ENCODE results near the gene FOS.
A peak's percentile ranks its signal among the peaks of the same experiment; 100 is the strongest.
"Not testable (repeated sequence)": the region's sequence is repeated elsewhere in the genome, so short reads cannot be mapped to it uniquely, and the experiment has no call there.

FOS gene

DNA sequence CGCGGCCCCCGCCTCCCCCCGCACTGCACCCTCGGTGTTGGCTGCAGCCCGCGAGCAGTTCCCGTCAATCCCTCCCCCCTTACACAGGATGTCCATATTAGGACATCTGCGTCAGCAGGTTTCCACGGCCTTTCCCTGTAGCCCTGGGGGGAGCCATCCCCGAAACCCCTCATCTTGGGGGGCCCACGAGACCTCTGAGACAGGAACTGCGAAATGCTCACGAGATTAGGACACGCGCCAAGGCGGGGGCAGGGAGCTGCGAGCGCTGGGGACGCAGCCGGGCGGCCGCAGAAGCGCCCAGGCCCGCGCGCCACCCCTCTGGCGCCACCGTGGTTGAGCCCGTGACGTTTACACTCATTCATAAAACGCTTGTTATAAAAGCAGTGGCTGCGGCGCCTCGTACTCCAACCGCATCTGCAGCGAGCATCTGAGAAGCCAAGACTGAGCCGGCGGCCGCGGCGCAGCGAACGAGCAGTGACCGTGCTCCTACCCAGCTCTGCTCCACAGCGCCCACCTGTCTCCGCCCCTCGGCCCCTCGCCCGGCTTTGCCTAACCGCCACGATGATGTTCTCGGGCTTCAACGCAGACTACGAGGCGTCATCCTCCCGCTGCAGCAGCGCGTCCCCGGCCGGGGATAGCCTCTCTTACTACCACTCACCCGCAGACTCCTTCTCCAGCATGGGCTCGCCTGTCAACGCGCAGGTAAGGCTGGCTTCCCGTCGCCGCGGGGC is at the start of gene FOS:
TSS of gene FOS (plus strand) at position 407 of the 731 bp plus-strand sequence. CDS start at position 562, 155 bp downstream.
- DNase-seq: peak; percentile 96

DNA sequence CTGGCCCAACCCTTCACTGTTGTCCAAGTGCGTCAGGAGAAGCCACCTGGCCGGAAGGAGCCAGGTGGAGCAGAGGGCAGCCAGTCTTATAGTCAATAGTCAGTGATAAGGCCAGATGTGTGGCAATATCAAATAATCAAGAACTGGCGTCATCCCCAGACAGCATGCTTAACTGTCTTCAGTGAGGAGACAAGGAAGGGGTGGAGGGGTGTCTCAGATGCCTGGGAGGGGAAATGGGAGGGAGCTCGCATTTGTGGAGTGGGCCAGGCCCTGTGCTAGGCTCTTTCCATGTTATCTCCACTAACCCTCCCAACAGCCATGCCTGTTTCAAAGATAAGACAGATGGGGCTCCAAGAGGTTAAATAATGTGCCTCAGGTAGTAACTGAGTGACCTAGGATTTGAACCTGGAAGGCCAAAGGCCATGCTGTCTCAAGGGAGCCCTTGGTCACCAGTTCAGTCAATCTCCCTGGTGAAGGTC is 48.9 kb upstream of the FOS start:
- DNase-seq: no peak

DNA sequence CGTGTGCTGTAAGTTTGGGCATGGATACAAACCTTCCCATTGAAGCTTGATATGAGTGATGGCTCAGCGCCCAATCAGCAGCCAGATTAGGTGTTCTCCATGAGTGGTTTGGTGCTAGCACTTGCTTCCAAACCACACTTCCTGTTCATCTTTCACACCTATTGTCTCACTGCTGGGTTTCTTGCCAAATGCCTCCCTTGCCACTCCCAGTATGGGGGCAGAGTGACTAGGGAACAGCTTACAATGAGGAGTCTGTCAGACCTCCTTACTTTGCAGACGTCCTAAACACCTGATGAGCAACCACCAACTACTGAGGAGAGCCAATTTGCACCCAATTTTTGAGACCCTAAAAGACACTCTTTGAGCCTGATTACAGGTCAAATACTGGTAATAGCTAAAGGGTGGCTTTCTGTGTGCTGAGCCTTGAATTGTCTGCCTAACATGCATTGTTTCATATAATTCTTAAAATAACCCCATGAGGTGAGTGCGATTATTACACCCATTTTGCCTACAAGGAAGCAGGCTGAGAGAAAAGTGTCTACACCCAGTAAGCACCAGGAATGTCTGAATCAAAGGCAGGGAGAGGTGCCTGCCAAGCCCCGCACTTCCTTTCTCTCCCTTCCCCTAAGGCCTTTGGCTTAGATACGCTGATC is 48.4 kb upstream of the FOS start:
- DNase-seq: peak; percentile 34

DNA sequence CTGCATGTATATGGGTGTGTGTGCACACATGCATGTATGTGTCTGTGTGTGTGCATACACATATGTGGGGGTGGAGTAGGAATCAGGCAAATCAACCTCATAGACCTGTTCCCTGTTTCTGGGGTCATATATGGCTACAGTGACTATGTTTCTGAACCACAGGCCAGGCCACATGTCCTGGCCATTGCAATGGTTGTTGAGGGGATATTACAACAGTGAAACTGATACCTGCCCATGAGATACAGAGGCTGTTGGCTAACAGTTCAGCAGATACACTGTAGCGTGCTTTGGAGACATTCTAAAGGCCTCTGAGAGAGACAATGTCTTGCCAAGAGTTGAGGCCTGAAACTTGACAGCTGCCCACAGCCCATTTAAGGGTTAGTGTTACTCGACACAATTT is 47.3 kb upstream of the FOS start:
- no peak for DNase-seq

DNA sequence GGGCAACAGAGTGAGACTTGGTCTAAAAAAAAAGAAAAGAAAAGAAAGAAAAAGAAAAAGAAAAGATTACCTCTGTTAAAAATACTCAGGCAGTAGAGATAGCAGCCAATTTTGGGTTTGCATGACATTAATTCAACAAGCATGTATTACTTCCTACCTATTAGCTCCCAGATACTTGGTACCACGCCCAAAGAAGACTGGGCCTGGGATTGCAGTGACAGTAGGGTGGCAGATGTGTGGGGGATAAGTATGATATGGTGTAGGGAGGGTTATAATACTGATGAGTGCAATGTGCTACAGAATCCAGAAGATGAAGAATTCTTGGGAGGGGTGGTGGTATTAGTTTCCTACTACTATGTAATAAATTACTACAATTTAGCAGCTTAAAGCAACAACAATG is 46.4 kb upstream of the FOS start:
- DNase-seq: no peak

DNA sequence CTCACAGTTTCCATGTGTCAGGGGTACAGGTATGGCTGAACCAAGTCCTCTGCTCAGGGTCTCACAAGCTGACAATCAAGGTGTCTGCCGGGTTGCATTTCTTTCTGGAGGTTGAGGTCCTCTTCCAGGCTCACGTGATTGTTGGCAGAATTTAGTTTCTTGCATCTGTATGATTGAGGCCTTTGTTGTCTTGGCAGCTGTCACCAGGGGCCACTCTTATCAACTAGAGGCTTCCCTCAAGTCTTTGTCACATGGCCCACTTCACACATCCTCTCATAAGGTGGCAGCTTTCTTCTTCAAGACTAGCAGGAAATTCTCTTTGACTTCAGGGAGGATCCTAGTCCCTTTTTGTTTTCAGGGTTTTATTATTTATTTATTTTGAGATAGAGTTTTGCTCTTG is 46.0 kb upstream of the FOS start:
- no peak for DNase-seq

DNA sequence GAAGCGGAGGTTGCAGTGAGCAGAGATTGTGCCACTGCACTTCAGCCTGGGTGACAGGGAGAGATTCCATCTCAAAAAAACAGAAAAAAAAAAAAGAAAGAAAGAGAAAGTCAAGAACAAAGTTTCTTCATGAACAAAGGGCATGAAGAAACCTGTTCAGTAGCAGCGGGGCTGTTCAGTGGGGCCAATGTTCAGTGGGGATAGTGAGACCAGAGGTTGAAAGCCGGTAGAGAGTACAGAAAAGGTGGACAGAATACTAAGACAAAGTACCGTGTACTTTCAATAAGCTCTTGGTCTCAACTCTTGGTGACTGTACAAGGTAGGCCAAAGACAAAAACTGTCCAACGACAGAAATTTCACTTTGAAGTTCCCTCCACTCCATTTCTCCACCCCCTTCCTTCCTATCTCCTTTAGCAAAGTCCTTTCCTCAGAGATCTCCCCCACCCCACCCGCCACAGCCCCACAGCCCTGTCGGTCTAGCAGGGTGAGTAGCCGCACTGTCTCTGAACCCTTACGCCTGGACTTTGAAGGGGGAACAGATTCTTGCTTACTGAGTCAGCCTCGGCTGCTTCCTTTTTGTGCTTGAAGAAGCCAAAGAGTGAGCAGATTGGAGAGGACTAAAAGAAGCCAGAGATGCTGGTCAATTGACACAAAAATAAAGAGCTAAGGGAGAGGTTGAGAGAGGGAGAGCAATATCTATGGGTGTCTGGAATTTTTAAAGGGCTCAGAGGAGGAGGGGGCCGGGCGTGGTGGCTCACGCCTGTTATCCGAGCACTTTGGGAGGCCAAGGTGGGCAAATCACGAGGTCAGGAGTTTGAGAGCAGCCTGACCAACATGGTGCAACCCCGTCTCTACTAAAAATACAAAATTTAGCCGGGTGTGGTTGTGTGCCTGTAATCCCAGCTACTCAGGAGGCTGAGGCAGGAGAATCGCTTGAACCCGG is 44.2 kb upstream of the FOS start:
- peak; percentile 90 for DNase-seq

DNA sequence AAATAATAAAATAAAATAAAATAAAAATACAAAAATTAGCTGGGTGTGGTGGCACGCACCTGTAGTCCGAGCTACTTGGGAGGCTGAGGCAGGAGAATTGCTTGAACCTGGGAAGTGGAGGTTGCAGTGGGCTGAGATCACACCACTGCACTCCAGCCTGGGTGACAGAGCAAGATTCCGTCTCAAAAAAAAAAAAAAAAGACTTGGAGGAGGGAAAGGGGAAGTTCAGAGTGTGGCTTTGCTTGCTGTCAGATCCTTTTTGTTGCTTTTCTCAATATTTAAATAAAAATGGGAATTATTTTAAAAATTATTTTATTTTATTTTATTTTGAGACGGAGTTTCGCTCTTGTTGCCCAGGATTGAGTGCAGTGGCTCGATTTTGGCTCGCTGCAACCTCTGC is 43.4 kb upstream of the FOS start:
- not testable (repeated sequence) for DNase-seq

DNA sequence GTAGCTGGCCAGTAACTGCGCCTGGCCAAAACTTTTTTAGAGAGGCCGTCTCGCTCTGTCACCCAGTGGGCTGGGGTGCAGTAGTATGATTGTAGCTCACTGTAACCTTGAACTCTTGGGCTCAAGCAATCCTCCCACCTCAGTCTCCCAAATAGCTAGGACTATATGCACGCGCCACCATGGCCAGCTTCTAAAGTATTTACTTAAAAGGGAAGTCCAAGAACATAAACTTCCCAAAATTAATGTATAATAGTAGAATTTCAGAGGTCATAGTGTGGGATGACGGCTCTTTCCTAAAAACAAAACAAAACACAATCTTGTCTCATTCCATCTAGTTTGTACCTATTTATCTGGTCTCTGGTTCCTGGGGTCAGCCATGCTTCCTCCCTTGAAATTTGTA is 42.2 kb upstream of the FOS start:
- DNase-seq: no peak

DNA sequence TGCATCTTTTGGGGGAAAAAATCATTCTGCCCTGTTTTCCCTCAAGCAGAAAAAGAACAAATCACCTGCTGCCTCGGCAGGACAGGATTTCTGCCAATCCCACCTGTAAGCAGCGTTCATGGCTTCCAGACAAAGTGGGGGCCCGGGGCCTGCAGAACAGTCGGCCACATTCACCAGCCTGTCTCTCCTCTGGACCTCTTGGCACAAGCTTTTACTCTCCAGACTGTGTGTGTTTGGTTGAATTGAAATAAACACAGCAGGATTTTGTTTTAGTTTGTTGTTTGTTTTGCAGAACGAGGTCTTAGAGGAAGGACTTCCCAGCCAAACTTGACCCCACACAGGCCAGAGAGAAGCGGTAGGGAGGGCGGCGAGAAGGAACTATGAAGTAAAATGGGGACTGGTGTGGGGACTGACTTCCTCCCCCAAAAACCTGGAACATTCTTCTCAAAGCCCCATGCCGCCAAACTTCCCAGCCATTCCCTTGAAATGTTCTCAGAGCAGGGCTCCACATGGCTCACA is 41.7 kb upstream of the FOS start:
- no peak for DNase-seq

DNA sequence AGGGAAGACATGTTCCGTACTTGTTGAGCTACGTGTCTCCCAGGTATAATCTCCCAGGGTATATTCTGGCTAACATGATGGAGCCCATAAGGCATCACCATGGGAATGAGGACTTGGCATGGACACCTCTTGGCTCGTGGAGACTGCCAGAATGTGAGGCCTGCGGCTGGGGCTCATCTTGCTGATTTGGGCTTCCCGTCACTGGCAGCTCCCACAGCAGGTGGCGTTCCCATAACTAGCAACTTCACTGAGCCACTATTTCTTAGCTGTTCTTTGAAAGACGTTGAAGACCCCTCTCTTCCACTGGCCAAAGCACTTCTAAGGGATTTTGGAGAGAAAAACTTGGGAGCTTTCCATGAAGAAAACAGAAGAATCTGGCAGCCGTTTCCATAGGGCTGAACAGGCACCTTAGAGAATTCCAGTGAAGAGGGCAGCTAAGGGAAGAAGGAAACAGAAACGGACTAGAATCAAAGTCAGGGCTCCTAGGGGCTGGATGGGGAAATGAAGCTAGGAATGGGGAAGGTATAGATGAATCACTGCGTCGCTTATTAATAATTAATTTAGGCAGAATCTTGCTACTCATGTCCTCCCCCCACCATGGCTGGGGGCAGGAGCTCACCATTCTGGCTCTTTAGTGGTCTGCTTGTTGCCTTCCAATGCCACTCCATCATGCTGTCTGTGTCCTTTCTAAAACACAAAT is 39.7 kb upstream of the FOS start:
- DNase-seq: no peak

DNA sequence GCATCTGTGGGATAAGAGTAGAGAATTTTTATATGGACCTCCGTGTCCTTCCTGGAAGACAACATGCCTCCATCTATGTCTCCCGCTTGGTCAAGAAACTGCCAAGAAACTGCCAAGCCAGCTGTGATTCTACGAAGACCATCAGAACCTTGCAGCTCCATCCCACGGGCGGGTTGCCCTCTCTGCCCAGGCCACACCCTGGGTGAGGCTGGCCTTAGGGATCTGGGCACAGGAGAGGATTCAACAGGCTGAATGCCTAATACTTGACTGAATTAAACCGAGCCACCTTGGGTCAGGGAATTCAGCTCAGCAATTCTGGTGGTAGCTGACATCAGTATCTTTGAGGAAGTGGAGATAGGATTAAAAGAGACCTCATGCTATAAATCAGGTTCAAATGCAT is 37.8 kb upstream of the FOS start:
- DNase-seq: no peak

DNA sequence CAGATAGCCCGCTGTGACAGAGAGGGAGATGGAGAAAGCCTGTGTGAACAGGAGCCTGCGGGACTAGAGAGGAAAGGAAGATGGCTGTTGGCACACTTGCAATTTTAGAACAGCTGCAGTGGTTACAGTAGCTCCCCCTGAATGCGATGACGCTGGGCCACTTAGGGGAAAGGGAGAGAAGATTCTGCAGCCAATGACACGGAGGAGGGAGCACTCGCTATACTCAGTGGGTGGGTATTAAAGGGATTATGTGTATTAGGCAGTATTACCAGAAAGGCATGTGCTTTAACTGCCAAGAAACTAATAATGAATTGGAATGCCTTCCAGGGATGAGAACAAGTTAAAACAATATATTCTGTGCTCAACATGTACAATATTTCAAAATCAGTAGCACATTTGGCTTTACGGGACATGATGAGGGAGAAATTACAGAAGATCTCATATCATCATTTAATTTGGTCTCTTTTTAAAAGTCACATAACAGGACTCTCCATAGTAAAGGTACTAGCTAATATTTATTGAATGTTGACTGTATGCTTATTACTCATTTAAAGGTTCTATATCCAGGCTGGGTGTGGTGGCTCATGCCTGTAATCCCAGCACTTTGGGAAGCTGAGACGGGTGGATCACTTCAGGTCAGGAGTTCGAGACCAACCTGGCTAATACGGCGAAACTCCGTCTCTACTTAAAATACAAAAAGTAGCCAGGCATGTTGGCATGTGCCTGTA is 35.9 kb upstream of the FOS start:
- peak; percentile 93 for DNase-seq

DNA sequence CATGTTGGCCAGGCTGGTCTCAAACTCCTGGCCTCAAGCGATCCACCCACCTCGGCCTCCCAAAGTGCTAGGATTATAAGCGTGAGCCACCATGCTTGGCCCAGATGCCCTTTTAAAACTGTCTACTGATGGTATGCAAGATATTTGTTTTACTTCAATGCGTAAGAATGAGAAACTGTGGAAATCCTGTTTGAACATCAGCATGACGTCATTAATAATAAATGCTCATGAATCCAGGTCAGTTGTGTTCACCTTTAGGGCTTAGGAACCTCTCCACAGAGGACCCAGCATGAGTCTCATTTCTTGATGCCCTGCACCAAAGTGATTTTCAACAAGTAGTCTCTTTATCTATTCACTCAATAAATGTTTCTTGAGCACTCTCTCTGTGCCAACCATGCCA is 34.5 kb upstream of the FOS start:
- no peak for DNase-seq

DNA sequence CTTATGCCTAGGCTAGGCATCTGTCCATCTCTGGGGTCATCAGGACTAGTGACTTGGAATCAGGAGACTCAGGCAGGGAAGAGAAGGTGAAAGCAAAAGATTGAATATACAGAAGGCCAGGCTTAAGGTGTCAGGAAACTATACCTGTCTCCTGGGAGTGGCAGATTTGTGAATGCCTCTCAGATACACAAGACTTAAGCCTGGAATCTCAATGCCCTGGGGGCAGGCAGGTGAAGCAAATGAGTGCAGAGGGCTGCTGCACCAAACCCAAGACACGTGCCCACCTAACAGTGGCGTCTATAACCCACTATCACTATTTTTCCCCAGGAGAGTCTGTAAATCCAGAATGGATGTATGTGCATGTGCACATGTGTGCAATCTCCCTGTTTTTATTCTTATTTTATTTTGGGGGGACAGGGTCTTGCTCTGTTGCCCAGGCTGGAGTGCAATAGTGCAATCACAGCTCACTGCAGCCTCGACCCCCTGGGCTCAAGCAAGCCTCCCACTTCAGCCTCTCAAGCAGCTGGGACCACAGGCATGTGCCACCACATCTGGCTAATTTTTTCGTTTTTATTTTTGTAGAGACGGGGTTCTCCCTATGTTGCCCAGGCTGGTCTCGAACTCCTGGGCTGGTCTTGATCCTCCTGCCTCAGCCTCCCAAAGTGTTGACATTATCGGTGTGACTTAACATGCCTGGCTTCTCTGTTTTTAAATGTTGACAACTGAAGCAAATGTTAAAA is 31.9 kb upstream of the FOS start:
- DNase-seq: no peak

DNA sequence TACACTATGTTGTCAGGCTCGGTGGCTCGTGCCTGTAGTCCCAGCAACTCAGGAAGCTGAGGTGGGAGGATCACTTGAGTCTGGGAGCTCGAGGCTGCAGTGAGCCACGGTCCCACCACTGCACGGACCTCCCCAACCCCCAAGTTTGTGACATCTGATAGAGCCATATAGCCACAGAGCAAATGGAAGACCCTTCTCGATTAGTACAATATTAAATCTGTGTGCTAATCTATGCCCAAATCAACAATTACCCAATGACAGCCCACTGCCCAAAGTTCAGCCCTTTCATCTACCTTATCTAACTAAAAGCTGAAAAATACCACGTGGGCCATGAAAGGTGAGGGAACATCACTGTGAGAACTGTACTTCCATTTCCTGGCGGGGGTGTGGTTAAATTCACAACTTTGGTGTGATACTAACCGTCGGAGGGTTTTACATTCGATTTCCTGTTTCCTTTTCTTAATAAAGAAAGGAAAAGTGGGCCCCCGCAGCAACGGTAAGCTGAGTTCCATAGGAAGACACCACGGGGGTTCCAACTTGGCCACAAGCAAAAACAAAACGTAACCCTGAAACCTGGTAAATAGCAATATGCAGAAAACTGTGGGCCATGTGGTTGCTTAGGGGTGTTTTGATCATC is 31.2 kb upstream of the FOS start:
- no peak for DNase-seq

DNA sequence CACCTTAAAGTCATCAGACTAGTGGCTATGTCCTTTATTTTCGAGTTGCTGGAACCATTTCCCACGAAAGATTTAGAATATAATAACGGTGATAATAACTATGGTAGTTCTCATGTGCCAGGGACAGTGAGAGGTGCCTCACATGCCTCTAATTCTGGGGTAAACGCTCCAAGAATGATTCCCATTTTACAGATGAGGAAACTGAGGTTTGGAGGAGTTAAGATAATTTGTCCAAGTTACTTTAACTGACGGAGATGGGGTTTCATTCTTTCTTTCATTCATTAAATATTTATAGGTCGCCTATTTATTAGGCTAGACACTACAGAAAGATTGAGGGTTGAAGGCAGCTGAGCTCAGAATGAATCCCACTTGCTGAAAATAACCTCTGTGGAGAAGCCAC is 30.7 kb upstream of the FOS start:
- DNase-seq: no peak

DNA sequence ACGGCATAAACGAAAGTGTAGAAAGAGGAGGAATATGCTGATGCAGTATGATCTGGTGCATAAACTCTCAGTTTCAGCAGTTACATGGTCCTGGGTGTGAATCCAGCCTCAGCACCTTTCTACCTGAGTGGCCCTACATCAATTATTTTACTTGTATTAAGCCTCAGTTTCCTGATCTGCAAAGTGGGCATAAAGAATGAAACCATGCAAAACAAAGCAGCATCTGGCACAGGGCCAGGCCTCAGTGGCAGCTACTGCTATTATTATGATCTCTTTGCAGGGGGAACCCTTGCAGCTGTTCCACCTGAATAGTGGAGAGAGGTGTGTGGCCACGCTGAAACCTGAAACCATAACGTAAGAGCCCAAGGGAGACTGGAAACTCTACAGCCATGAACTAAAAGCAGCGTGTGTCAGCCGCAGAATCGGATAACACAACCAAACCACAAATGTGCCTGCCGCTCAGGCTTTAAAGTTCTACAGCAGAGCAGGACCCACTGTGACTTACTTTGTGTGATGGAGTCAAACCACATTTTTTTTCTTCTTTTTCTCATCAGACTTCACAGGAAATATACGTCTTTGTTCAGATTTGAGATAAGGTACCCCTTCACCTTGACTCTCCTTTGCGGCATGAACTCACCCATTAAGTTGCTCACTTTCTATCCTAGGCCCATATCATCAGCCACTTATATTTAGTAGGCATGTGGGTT is 29.2 kb upstream of the FOS start:
- DNase-seq: no peak

DNA sequence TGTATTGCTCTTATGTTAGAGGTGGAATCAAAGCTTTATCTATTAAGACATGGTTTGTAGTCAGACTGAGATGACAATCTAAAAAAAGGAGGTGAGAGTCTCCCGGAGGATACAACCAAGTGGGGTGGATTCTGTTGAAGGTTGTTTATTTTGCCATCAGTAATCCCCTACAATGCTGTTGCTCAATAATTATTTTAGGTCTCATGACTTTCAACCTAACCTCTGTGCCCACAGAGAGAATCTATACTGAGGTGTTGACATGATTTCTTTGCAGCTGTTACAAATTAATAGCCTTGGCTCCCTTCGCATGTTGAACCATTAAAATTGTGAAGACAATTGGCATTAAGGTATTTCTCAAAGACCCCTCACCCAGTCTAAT is 28.7 kb upstream of the FOS start:
- DNase-seq: no peak

DNA sequence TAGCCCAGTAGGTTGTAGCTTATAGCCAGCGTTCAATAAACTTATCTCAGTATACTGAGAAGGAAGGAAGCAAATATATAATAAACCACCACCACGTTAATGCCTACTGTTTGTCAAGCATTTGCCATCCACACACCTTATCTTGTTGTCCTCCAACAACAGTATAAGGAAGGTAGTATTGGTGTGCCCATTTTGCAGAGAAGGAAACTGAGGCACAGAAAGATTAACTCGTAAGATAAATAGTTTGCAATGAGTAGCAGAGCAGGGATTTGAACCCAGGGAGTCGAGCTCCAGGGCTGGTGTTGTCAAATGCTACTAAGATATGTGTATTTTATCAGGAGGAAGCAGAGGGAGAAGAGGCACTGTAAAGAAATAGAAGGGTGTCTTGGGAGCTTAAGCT is 27.8 kb upstream of the FOS start:
- DNase-seq: no peak

Data from fibroblast of skin of right quadriceps (primary cell).